ENCODE data around the gene RHOD.

- TF ChIP-seq CTCF (IDR thresholded peaks at IDR 0.05) (no peak), POLR2A (IDR thresholded peaks at IDR 0.05) (no peak)
These were observed 15.6 kb downstream of the RHOD start for GRCh38 chr11:67072295-67072694.
